Suprapubic skin (tissue), 4 donors: Measurements from ENCODE around the gene TEK. TPM values are rescaled to one million over a fixed set of nuclear protein-coding genes. Genes with fewer than 3 reads are reported as not detected.

Experiments
- DNase-seq, 2 donors: peaks; one replicate each; pipeline ENCODE4 v3.0.0-alpha.2; 2019; ENCODE audit warnings: low spot score in 2 of 2
- H3K27ac ChIP-seq: fragments of 200-600 bp; sonication (generic); one replicate; pipeline ENCODE4 v1.5.1; 2019
- H3K27me3 ChIP-seq: fragments of 200-600 bp; sonication (generic); one replicate; pipeline ENCODE4 v1.5.1; 2019
- H3K36me3 ChIP-seq: fragments of 200-600 bp; sonication (generic); one replicate; pipeline ENCODE4 v1.5.1; 2019
- H3K4me1 ChIP-seq: fragments of 200-600 bp; sonication (generic); one replicate; pipeline ENCODE4 v1.5.1; 2019
- H3K4me3 ChIP-seq: fragments of 200-600 bp; sonication (generic); one replicate; pipeline ENCODE4 v1.5.1; 2019; ENCODE audit warnings: mild to moderate bottlenecking
- H3K9me3 ChIP-seq: fragments of 200-600 bp; sonication (generic); one replicate; pipeline ENCODE4 v1.5.1; 2019
- CTCF ChIP-seq, 2 donors: fragments of 200-600 bp in 1 of 2; fragments of 450-650 bp in 1 of 2; sonication (generic) in 1 of 2; IDR thresholded peaks; one replicate each; pipeline ENCODE4 v1.5.1; 2016 to 2019; ENCODE audit warnings: antibody characterized with exemption in 2 of 2, mild to moderate bottlenecking in 1 of 2, moderate library complexity in 1 of 2
- EP300 ChIP-seq: sonication (generic); formaldehyde crosslinking; IDR thresholded peaks from one replicate; pipeline ENCODE4 v1.6.1; 2017; ENCODE audit warnings: antibody characterized with exemption
- POLR2A ChIP-seq, 2 donors: fragments of 450-650 bp; IDR thresholded peaks; one replicate each; pipeline ENCODE4 v1.6.1; 2017; ENCODE audit warnings: antibody characterized with exemption in 2 of 2, mild to moderate bottlenecking in 2 of 2, moderate library complexity in 2 of 2
- POLR2AphosphoS5 ChIP-seq, 3 donors: sonication (generic); formaldehyde crosslinking; IDR thresholded peaks; one replicate each; pipeline ENCODE4 v1.6.1; 2017; ENCODE audit warnings: antibody characterized with exemption in 3 of 3
- WGBS: methylation state at CpG from one replicate; pipeline ENCODE4 v1.1.5; 2018; 5-methylcytosine and 5-hydroxymethylcytosine counted together
- total RNA-seq, 4 donors: library from RNA; depleted of rRNA; stranded (reverse); fragments of >200 nt; gene quantifications; one replicate each; pipeline ENCODE4 v1.1.0, GENCODE V29; 2016

Gene TEK
- total RNA-seq, 4 donors from 2014 or later, result 2.0 to 7.1 (median 5.2) TPM

DNA sequence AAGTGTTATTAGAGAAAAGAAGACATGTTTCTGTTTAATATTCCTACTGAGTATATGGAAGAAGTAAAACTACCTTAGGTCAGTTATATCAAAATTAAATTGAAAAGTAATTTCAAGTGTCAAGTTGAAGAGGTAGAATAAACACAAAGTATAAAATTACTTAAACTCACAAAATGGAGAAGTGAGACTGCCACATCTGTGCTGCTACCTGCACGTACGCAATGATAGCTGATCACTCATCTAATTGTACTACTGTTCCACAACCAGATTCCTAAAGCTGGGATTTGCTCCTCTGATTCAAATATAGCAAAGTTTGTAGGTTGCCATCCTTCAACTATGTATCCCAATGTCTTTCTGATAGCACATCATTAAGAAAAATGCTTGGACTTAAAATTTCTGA, 163.1 kb downstream of the TEK start:
- DNase-seq, result no peak
- Histone ChIP-seq H3K27me3 (no peaks in the 10 kb centered on the region), H3K27ac (no peak overlapping the region), H3K9me3 (no peaks in the 10 kb centered on the region), H3K4me3 (no peak overlapping the region), H3K36me3 (no peaks in the 10 kb centered on the region), H3K4me1 (peaks cover 9% of the 10 kb centered on the region)
- TF ChIP-seq POLR2A (IDR thresholded peaks at IDR 0.05), result no peak
- no peak for TF ChIP-seq EP300
- TF ChIP-seq POLR2AphosphoS5 (IDR thresholded peaks at IDR 0.05), result no peak
- TF ChIP-seq CTCF (IDR thresholded peaks at IDR 0.05), result no peak
- WGBS, result 95% methylated on average over 2 of the region's 2 CpGs

DNA sequence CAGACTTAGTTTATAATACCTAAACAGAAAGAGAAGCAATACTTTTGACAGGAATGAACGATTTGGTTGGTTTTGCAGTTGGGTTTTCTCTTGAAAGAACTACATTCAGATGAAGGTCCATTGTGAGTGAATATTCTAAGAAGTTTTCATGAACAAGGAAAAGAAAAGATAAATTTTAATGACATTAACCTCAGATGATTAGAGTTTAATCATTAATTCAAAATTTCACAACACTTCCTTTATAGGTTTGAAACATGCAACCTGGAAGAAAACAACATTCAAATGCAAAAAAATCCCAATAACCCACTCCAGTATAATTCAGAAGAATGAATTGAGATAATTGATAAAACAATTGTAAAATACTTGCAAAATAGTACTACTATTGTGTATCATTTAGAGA, 164.2 kb downstream of the TEK start:
- 86% methylated on average over 1 of the region's 1 CpG for WGBS
- Histone ChIP-seq H3K36me3 (no peaks in the 10 kb centered on the region), H3K9me3 (no peaks in the 10 kb centered on the region), H3K4me3 (no peak overlapping the region), H3K27me3 (no peaks in the 10 kb centered on the region), H3K27ac (no peak overlapping the region), H3K4me1 (peaks cover 9% of the 10 kb centered on the region)
- no peak for DNase-seq
- TF ChIP-seq POLR2AphosphoS5 (IDR thresholded peaks at IDR 0.05) (no peak), EP300 (no peak)

- no peaks in the 10 kb centered on the region for H3K9me3 ChIP-seq
- H3K4me3 ChIP-seq, result no peak overlapping the region
- peak; percentile 44 to 61 for TF ChIP-seq CTCF (IDR thresholded peaks at IDR 0.05)
- no peak for TF ChIP-seq POLR2A (IDR thresholded peaks at IDR 0.05)
- TF ChIP-seq EP300, result no peak
- no peak for TF ChIP-seq POLR2AphosphoS5 (IDR thresholded peaks at IDR 0.05)
- no peak overlapping the region for H3K27ac ChIP-seq
- 42% methylated on average over 12 of the region's 12 CpGs for WGBS
- H3K27me3 ChIP-seq, result no peaks in the 10 kb centered on the region
- peaks cover 15% of the 10 kb centered on the region for H3K4me1 ChIP-seq
- no peaks in the 10 kb centered on the region for H3K36me3 ChIP-seq
- no peak for DNase-seq
Observed at GRCh38 chr9:27276193-27277030, 167.4 kb downstream of the TEK start.

DNA sequence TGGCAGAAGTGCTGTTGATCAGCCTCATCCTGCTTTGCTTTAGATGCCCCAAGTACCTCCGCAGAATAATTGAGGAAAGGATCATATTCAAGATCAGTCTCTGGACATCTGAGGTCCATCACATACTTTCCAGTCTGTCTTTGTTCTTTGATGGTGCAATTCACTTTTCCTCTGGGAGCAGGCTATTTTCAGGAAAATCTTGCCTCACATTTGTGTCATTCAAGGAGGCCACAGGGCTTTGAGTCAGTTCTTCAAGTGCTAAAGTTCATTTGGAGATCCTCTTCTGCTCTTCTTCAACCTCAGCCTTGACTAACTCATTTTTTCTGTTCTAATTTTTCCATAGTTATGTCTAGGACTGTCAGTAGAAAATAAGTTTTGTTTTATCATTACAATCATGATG, 169.3 kb downstream of the TEK start:
- Histone ChIP-seq H3K27ac (no peak overlapping the region), H3K36me3 (no peaks in the 10 kb centered on the region), H3K4me3 (no peak overlapping the region), H3K4me1 (peaks cover 15% of the 10 kb centered on the region), H3K9me3 (no peaks in the 10 kb centered on the region), H3K27me3 (no peaks in the 10 kb centered on the region)
- no peak for TF ChIP-seq EP300
- no peak for TF ChIP-seq CTCF (IDR thresholded peaks at IDR 0.05)
- TF ChIP-seq POLR2A (IDR thresholded peaks at IDR 0.05), result no peak
- TF ChIP-seq POLR2AphosphoS5 (IDR thresholded peaks at IDR 0.05), result no peak
- no peak for DNase-seq
- 73% methylated on average over 1 of the region's 1 CpG for WGBS

GRCh38 chr9:27279611-27280010, 170.6 kb downstream of the TEK start:
- no peak overlapping the region for H3K4me3 ChIP-seq
- H3K9me3 ChIP-seq, result no peaks in the 10 kb centered on the region
- peaks cover 15% of the 10 kb centered on the region for H3K4me1 ChIP-seq
- DNase-seq, result no peak
- H3K27ac ChIP-seq, result no peak overlapping the region
- TF ChIP-seq POLR2AphosphoS5 (IDR thresholded peaks at IDR 0.05) (no peak), EP300 (no peak), POLR2A (IDR thresholded peaks at IDR 0.05) (no peak)
- WGBS, result 84% methylated on average over 3 of the region's 3 CpGs
- no peaks in the 10 kb centered on the region for H3K36me3 ChIP-seq
- no peaks in the 10 kb centered on the region for H3K27me3 ChIP-seq

Other genes starting within 250 kb of the TEK start
- gene CAAP1, start 216.4 kb upstream of the TEK start, total RNA-seq, result 10 to 100 TPM; 17.8 to 22.2 (median 20.9) TPM
- gene PLAA, start 162.0 kb upstream of the TEK start, total RNA-seq, result 10 to 100 TPM; 27.4 to 31.5 (median 29.5) TPM
- gene IFT74, start 152.8 kb upstream of the TEK start, total RNA-seq, result 10 to 100 TPM in 3 of 4 donors, 1 to 10 TPM in 1; 8.2 to 19.4 (median 11.1) TPM
- gene LRRC19, start 103.6 kb upstream of the TEK start, total RNA-seq, result not detected
- under 1 TPM in 1 of 4 donors, not detected in 3; 0.97 TPM for gene EQTN, start 187.9 kb downstream of the TEK start, total RNA-seq